ENCODE data around the gene TMEM212.

Gene TMEM212

GRCh38 chr3:171842864-171843518, at the start of gene TMEM212:
Gene TMEM212, plus strand, starts transcription at chr3:171843349. Its CDS starts 35 bp downstream, at chr3:171843384.
- peak; percentile 26 for DNase-seq (ENCODE audit: low spot score)

- DNase-seq (ENCODE audit: low spot score), result no peak
Measured at GRCh38 chr3:171796625-171797264, 46.4 kb upstream of the TMEM212 start.

GRCh38 chr3:171797265-171797679, 45.9 kb upstream of the TMEM212 start:
- DNase-seq (ENCODE audit: low spot score), result no peak

GRCh38 chr3:171797873-171798272, 45.3 kb upstream of the TMEM212 start:
- no peak for DNase-seq (ENCODE audit: low spot score)

GRCh38 chr3:171799501-171799900, 43.6 kb upstream of the TMEM212 start:
- DNase-seq (ENCODE audit: low spot score), result no peak

- DNase-seq (ENCODE audit: low spot score), result no peak
Measured at GRCh38 chr3:171801738-171802589, 41.2 kb upstream of the TMEM212 start.

GRCh38 chr3:171802590-171802956, 40.6 kb upstream of the TMEM212 start:
- no peak for DNase-seq (ENCODE audit: low spot score)

- no peak for DNase-seq (ENCODE audit: low spot score)
Measured at GRCh38 chr3:171803044-171803443, 40.1 kb upstream of the TMEM212 start.

GRCh38 chr3:171804618-171805389, 38.3 kb upstream of the TMEM212 start:
- no peak for DNase-seq (ENCODE audit: low spot score)

- no peak for DNase-seq (ENCODE audit: low spot score)
Measured at GRCh38 chr3:171805687-171806086, 37.5 kb upstream of the TMEM212 start.

GRCh38 chr3:171806200-171807128, 36.7 kb upstream of the TMEM212 start:
- DNase-seq (ENCODE audit: low spot score), result no peak

- DNase-seq (ENCODE audit: low spot score), result no peak
Measured at GRCh38 chr3:171807129-171807675, 35.9 kb upstream of the TMEM212 start.

- no peak for DNase-seq (ENCODE audit: low spot score)
Measured at GRCh38 chr3:171807806-171808205, 35.3 kb upstream of the TMEM212 start.

- no peak for DNase-seq (ENCODE audit: low spot score)
Measured at GRCh38 chr3:171809611-171809860, 33.6 kb upstream of the TMEM212 start.

- peak; percentile 86 for DNase-seq (ENCODE audit: low spot score)
Measured at GRCh38 chr3:171809861-171810628, 33.1 kb upstream of the TMEM212 start, which contains the start of gene PLD1. Gene PLD1, minus strand, starts transcription at chr3:171810483. Its CDS starts 72,432 bp downstream, at chr3:171738051.

- no peak for DNase-seq (ENCODE audit: low spot score)
Measured at GRCh38 chr3:171810629-171811294, 32.4 kb upstream of the TMEM212 start.

GRCh38 chr3:171811295-171811912, 31.7 kb upstream of the TMEM212 start:
- DNase-seq (ENCODE audit: low spot score), result no peak

GRCh38 chr3:171811913-171812335, 31.2 kb upstream of the TMEM212 start:
- no peak for DNase-seq (ENCODE audit: low spot score)

- no peak for DNase-seq (ENCODE audit: low spot score)
Measured at GRCh38 chr3:171812811-171813210, 30.3 kb upstream of the TMEM212 start.
